ENCODE measurements around the gene ATG3. TPM values are rescaled to one million over a fixed set of nuclear protein-coding genes. Genes with fewer than 3 reads are reported as not detected.

Gene ATG3
- total and polyA plus RNA-seq, 2 of the 8 experiments (the other 6 are each of a cell fraction or from before 2014, with no cell fraction given): 27.3 to 55.3 TPM

DNA sequence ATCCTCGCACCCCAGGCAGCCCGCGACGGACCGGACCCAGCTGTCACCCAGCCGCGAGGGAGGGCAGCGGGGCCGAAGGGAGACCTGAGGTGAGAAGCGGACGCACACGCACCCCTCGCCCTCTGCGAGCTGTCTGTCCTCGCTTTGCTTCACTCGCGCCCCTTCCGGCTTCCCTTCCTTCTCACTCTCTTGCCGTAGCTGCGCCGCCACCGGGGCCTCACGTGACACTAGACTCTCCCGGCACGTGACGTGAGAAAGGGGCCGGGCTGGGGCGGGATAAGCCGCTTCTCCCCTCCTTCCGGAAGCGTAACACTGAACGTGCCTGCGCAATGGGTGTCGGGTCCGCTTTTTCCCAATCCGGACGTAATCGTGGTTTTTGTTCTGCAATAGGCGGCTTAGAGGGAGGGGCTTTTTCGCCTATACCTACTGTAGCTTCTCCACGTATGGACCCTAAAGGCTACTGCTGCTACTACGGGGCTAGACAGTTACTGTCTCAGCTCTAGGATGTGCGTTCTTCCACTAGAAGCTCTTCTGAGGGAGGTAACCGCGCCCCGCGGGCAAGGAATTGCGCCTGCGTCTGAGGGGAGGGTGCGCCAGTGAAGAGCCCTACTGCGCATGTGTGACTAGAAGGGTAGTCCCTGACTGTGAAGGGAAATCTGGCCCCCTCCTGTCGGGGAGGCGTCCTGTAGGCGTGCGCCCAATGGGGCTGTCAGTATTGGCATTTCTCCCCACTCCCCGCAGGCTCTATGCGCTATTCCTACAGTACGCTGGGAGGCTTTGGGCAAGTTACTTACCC, at the start of gene ATG3, which contains the start of gene SLC35A5 (continued):
- TF ChIP-seq CREB1 (IDR thresholded peaks at IDR 0.05) (peak; percentile 68), RXRA (IDR thresholded peaks at IDR 0.05; ENCODE audit: insufficient read depth, low read depth, low read length) (no peak), POLR2A (IDR thresholded peaks at IDR 0.05; ENCODE audit: control extremely low read depth in 1 of 2, low read depth in 2 of 2, low read length in 2 of 2) (peak; percentile 72 to 73; a peak in 2 of 3 replicates), SP4 (IDR thresholded peaks at IDR 0.05; ENCODE audit: low read length) (peak; percentile 98), CHD1 (IDR thresholded peaks at IDR 0.05; ENCODE audit: low read depth, low read length) (no peak), KDM1A (IDR thresholded peaks at IDR 0.05; ENCODE audit: borderline replicate concordance, low read length) (0 out of 2 replicates have a peak, but pooled peaks have one; percentile 5), RAD21 (IDR thresholded peaks at IDR 0.05 in 1 of 2, conservative IDR thresholded peaks at IDR 0.05 in 1 of 2; ENCODE audit: low read depth in 2 of 2, low read length in 2 of 2) (no peak; a peak in 1 of 4 replicates), SP1 (IDR thresholded peaks at IDR 0.05; ENCODE audit: low read depth, low read length) (0 out of 2 replicates have a peak, but pooled peaks have one; percentile 34), BRCA1 (IDR thresholded peaks at IDR 0.05; ENCODE audit: low read depth, low read length) (no peak), TEAD4 (IDR thresholded peaks at IDR 0.05; ENCODE audit: low read depth, low read length) (no peak; the same call in 1 of the 2 replicates), NRF1 (IDR thresholded peaks at IDR 0.05; ENCODE audit: low read depth, low read length) (peak; percentile 65), TCF12 (IDR thresholded peaks at IDR 0.05; ENCODE audit: low read depth, low read length) (no peak), BCL11A (IDR thresholded peaks at IDR 0.05; ENCODE audit: low read depth in 2 of 2, low read length in 2 of 2) (no peak), YY1 (IDR thresholded peaks at IDR 0.05; ENCODE audit: low read depth, low read length) (no peak), EP300 (IDR thresholded peaks at IDR 0.05; ENCODE audit: borderline replicate concordance in 1 of 2, low read depth in 2 of 2, low read length in 2 of 2) (peak in 1 of 2 experiments; percentile 68; a peak in 1 of 3 replicates), SRF (IDR thresholded peaks at IDR 0.05; ENCODE audit: low read depth, low read length) (no peak), PHF8 (conservative IDR thresholded peaks at IDR 0.05; ENCODE audit: low read depth, low read length) (peak; percentile 79), CTBP2 (IDR thresholded peaks at IDR 0.05; ENCODE audit: borderline replicate concordance, insufficient read depth, insufficient read length, low read length) (no peak), POU5F1 (IDR thresholded peaks at IDR 0.05; ENCODE audit: low read depth, low read length) (no peak), SIN3A (conservative IDR thresholded peaks at IDR 0.05 in 1 of 2, IDR thresholded peaks at IDR 0.05 in 1 of 2; ENCODE audit: low read depth in 1 of 2, low read length in 2 of 2) (peak; percentile 87 to 93; a peak in 3 of 4 replicates), CBX8 (IDR thresholded peaks at IDR 0.05; ENCODE audit: borderline replicate concordance, low read depth, low read length) (no peak), RFX5 (IDR thresholded peaks at IDR 0.05; ENCODE audit: borderline replicate concordance, low read depth, low read length) (no peak), ZNF274 (IDR thresholded peaks at IDR 0.05; ENCODE audit: borderline replicate concordance, extremely low read depth, low read length) (no peak)
- TF ChIP-seq, protein P1, sequence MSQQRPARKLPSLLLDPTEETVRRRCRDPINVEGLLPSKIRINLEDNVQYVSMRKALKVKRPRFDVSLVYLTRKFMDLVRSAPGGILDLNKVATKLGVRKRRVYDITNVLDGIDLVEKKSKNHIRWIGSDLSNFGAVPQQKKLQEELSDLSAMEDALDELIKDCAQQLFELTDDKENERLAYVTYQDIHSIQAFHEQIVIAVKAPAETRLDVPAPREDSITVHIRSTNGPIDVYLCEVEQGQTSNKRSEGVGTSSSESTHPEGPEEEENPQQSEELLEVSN (IDR thresholded peaks at IDR 0.05): peak; percentile 85
